Esophagus muscularis mucosa (tissue), 4 donors: Measurements from ENCODE around the gene RBMS3. TPM values are rescaled to one million over a fixed set of nuclear protein-coding genes. Genes with fewer than 3 reads are reported as not detected.

Experiments used
- DNase-seq: peaks from one replicate; pipeline ENCODE4 v3.0.0-alpha.2; 2017; ENCODE audit errors: extremely low spot score
- H3K27ac ChIP-seq, 4 donors: fragments of 200-600 bp; sonication (generic); replicated peaks in 1 of 4; 1 replicate in 3 of 4; 2 replicates in 1 of 4; pipeline ENCODE4 v1.5.1; 2016 to 2019; ENCODE audit warnings: mild to moderate bottlenecking in 1 of 4
- H3K27me3 ChIP-seq, 4 donors: fragments of 200-600 bp; sonication (generic); one replicate each; pipeline versions ENCODE4 v1.5.1 to v1.6.0; 2016 to 2019
- H3K36me3 ChIP-seq, 4 donors: fragments of 200-600 bp; sonication (generic); one replicate each; pipeline ENCODE4 v1.5.1; 2016 to 2019
- H3K4me1 ChIP-seq, 4 donors: fragments of 200-600 bp; sonication (generic); one replicate each; pipeline ENCODE4 v1.5.1; 2016 to 2019
- H3K4me3 ChIP-seq, 4 donors: fragments of 200-600 bp; sonication (generic); 1 replicate in 2 of 4; 2 replicates in 2 of 4; pipeline ENCODE4 v1.5.1; 2016 to 2019; ENCODE audit warnings: mild to moderate bottlenecking in 4 of 4, moderate library complexity in 1 of 4
- H3K9me3 ChIP-seq, 4 donors: fragments of 200-600 bp; sonication (generic); 1 replicate in 3 of 4; 2 replicates in 1 of 4; pipeline ENCODE4 v1.5.1; 2016 to 2019
- EP300 ChIP-seq: sonication (generic); formaldehyde crosslinking; IDR thresholded peaks from one replicate; pipeline ENCODE4 v1.6.1; 2017; ENCODE audit warnings: antibody characterized with exemption
- POLR2A ChIP-seq: fragments of 450-650 bp; IDR thresholded peaks from one replicate; pipeline ENCODE4 v1.6.1; 2017; ENCODE audit warnings: antibody characterized with exemption, moderate library complexity, mild to moderate bottlenecking, low read depth
- POLR2AphosphoS5 ChIP-seq, 2 donors: sonication (generic); formaldehyde crosslinking; IDR thresholded peaks; one replicate each; pipeline ENCODE4 v1.6.1; 2017; ENCODE audit warnings: antibody characterized with exemption in 2 of 2
- WGBS: methylation state at CpG from one replicate; pipeline ENCODE4 v1.1.5; 2018; 5-methylcytosine and 5-hydroxymethylcytosine counted together
- intact Hi-C: fragments of 100-400 bp; cut with DNase I; formaldehyde crosslinking; loops from one replicate; pipeline ENCODE4 v1.15.1; 2023
- total RNA-seq, 4 donors: library from RNA; depleted of rRNA; stranded (reverse); fragments of >200 nt; gene quantifications; one replicate each; pipeline versions ENCODE4 v1.1.0 to v1.2.1, GENCODE V29; 2016
- TF ChIP-seq, protein P1 (sequence below), 3 experiments: fragments of 200-600 bp in 2 of 3; fragments of 450-650 bp in 1 of 3; sonication (generic) in 2 of 3; IDR thresholded peaks; one replicate each; pipeline ENCODE4 v1.5.1; 2017 to 2019; ENCODE audit warnings: antibody characterized with exemption in 3 of 3, mild to moderate bottlenecking in 2 of 3, moderate library complexity in 1 of 3

Gene RBMS3
- total RNA-seq, 4 donors from 2014 or later: 53.0 to 81.5 (median 61.2) TPM

DNA sequence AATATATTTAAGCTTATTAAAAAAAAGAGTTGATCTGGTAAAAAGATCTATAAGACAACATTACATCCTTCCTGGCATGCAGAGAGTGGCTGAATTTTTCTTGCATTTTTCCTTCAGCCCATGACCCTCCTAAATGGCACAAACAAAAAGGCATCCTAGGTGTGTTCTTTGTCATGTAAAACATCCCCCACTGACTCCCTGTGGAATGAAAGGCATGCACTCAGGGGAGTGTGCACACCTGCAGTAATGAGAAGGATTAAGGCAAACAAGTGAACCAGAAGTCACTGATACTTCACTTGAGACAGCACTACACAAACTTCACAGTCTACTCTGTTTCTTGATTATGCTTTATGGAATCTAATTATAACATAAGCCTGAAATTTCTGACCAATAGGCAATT, 195.0 kb downstream of the RBMS3 start:
- Histone ChIP-seq H3K27ac (no peak overlapping the region), H3K36me3 (peaks cover 0 to 4% (median 0%) of the 10 kb centered on the region in 4 donors), H3K4me1 (peaks cover 0 to 10% (median 3%) of the 10 kb centered on the region in 4 donors), H3K27me3 (no peaks in the 10 kb centered on the region), H3K9me3 (no peaks in the 10 kb centered on the region), H3K4me3 (no peak overlapping the region)
- intact Hi-C loops: no loop called here
- no peak for DNase-seq
- TF ChIP-seq EP300 (no peak), POLR2AphosphoS5 (IDR thresholded peaks at IDR 0.05) (no peak), POLR2A (no peak)
- TF ChIP-seq, protein P1, sequence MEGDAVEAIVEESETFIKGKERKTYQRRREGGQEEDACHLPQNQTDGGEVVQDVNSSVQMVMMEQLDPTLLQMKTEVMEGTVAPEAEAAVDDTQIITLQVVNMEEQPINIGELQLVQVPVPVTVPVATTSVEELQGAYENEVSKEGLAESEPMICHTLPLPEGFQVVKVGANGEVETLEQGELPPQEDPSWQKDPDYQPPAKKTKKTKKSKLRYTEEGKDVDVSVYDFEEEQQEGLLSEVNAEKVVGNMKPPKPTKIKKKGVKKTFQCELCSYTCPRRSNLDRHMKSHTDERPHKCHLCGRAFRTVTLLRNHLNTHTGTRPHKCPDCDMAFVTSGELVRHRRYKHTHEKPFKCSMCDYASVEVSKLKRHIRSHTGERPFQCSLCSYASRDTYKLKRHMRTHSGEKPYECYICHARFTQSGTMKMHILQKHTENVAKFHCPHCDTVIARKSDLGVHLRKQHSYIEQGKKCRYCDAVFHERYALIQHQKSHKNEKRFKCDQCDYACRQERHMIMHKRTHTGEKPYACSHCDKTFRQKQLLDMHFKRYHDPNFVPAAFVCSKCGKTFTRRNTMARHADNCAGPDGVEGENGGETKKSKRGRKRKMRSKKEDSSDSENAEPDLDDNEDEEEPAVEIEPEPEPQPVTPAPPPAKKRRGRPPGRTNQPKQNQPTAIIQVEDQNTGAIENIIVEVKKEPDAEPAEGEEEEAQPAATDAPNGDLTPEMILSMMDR (IDR thresholded peaks at IDR 0.05): no peak

DNA sequence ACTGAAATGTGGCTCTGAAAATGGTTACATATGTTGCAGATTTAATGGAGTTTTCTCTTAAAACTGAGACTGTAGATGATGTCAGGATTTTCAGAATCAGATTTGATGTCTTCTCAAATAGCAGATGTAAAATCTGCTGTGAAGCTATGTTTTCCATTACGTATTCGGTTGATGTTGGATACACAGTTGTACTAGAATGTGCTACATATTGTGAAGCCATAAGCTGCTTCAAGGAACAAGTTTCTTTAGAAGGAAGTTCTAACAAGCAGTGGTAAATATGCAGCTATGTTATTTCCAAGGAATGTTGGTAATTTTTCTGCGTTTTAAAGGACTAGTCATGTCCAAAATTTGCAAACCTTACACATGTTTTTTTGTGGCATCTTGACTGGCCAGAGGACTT, 197.7 kb downstream of the RBMS3 start:
- H3K27ac ChIP-seq: no peak overlapping the region
- TF ChIP-seq POLR2A: no peak
- no peak for TF ChIP-seq POLR2AphosphoS5 (IDR thresholded peaks at IDR 0.05)
- TF ChIP-seq, protein P1 (IDR thresholded peaks at IDR 0.05): no peak
- TF ChIP-seq EP300: no peak
- no peaks in the 10 kb centered on the region for H3K27me3 ChIP-seq
- no peaks in the 10 kb centered on the region for H3K36me3 ChIP-seq
- WGBS: 91% methylated on average over 3 of the region's 3 CpGs
- H3K4me1 ChIP-seq: peaks cover 0 to 10% (median 3%) of the 10 kb centered on the region in 4 donors
- no peak overlapping the region for H3K4me3 ChIP-seq
- intact Hi-C loops: no loop called here
- DNase-seq: no peak
- no peaks in the 10 kb centered on the region for H3K9me3 ChIP-seq

DNA sequence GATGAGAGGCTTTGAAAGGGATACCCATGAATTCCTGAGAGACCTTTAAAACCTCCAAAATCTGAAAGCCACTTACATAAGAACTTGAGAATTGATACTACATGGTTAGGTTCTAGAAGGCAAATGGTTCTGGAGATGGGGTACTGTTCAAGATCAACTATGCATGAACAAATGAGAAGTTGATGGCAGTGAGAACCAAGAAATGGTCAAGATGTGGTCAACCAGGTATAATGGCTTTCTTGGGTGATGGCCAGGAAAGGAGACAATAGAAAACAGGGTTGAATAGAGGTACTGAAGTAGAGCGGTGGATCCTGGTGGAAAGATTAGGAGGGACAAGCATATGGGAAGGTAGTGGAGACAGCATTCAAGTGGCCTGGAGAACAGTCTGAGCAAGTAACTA, 200.4 kb downstream of the RBMS3 start:
- no peaks in the 10 kb centered on the region for H3K9me3 ChIP-seq
- no peaks in the 10 kb centered on the region for H3K36me3 ChIP-seq
- H3K27ac ChIP-seq: no peak overlapping the region
- no peak overlapping the region for H3K4me3 ChIP-seq
- intact Hi-C loops: no loop called here
- TF ChIP-seq EP300: no peak
- TF ChIP-seq, protein P1 (IDR thresholded peaks at IDR 0.05): no peak
- no peak for TF ChIP-seq POLR2AphosphoS5 (IDR thresholded peaks at IDR 0.05)
- no peak for TF ChIP-seq POLR2A
- 100% methylated on average over 1 of the region's 1 CpG for WGBS
- H3K4me1 ChIP-seq: peaks cover 0 to 8% (median 3%) of the 10 kb centered on the region in 4 donors
- no peaks in the 10 kb centered on the region for H3K27me3 ChIP-seq
- DNase-seq: no peak

DNA sequence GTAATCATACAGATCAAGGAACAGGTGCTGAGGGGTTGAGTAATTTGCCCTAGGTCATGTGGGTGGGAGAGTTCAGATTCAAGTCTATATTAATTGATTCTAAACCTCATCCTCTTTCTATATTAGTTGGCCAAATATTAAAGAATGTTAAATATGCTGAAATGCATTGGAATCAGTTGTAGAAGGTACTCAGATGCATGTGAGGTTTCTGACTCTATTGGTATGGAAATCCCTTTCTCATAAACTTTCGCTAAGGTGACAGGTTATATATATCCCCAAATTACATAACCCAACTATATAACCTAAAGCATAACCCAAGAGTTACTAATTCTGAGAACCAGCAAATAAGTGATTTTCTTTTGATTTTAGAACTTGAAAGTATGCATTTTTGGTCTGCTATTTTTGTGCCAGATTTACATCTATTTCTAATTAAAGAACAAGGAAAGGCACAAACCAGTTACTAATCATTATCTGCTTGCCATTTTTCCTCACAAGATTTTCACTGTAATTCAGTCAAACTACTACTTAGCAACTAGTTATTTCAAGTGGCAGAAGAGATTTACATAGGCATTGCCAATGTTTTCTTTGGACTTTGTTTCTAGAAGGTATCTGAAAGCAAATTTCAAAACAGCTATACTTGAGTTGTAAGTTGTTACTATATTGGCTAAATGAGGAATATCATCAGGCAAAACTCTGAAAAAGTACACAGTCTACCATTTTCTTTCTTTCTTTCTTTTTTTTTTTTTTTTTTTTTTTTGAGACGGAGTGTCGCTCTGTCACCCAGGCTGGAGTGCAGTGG, 201.3 kb downstream of the RBMS3 start:
- DNase-seq: no peak
- intact Hi-C loops: no loop called here
- H3K27ac ChIP-seq: no peak overlapping the region
- H3K36me3 ChIP-seq: no peaks in the 10 kb centered on the region
- H3K4me1 ChIP-seq: peaks cover 0 to 11% (median 4%) of the 10 kb centered on the region in 4 donors
- TF ChIP-seq POLR2AphosphoS5 (IDR thresholded peaks at IDR 0.05) (no peak), EP300 (no peak), POLR2A (no peak)
- TF ChIP-seq, protein P1 (IDR thresholded peaks at IDR 0.05): no peak
- no peaks in the 10 kb centered on the region for H3K9me3 ChIP-seq
- H3K4me3 ChIP-seq: no peak overlapping the region
- H3K27me3 ChIP-seq: no peaks in the 10 kb centered on the region
- 93% methylated on average over 3 of the region's 3 CpGs for WGBS

DNA sequence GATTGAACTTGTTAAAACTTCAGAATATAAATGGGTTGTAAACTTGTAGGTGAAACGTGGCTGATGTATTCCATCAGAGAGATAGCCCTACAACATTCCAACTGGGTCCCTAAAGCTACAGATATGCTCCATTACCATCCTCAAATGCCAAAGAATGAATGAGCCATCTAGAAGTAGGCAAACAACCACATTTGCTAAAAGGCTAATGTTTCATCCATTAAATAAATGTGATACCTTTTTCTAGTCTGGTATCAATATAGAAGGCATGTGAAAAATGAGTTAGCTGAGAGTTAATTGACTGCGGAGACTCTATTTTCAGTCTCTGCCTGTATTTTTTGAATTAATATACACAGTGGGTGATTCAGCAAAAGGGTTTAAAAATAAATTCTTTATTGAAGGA, 203.8 kb downstream of the RBMS3 start:
- peaks cover 0 to 11% (median 4%) of the 10 kb centered on the region in 4 donors for H3K4me1 ChIP-seq
- intact Hi-C loops: no loop called here
- no peaks in the 10 kb centered on the region for H3K9me3 ChIP-seq
- H3K27me3 ChIP-seq: no peaks in the 10 kb centered on the region
- H3K4me3 ChIP-seq: no peak overlapping the region
- H3K27ac ChIP-seq: no peak overlapping the region
- WGBS: 87% methylated on average over 2 of the region's 2 CpGs
- TF ChIP-seq, protein P1 (IDR thresholded peaks at IDR 0.05): no peak
- TF ChIP-seq POLR2A: no peak
- TF ChIP-seq POLR2AphosphoS5 (IDR thresholded peaks at IDR 0.05): no peak
- no peak for TF ChIP-seq EP300
- peaks cover 0 to 8% (median 0%) of the 10 kb centered on the region in 4 donors for H3K36me3 ChIP-seq
- no peak for DNase-seq
